ENCODE results near the gene TFDP1.
A peak's percentile ranks its signal among the peaks of the same experiment; 100 is the strongest.

TFDP1 gene

DNA sequence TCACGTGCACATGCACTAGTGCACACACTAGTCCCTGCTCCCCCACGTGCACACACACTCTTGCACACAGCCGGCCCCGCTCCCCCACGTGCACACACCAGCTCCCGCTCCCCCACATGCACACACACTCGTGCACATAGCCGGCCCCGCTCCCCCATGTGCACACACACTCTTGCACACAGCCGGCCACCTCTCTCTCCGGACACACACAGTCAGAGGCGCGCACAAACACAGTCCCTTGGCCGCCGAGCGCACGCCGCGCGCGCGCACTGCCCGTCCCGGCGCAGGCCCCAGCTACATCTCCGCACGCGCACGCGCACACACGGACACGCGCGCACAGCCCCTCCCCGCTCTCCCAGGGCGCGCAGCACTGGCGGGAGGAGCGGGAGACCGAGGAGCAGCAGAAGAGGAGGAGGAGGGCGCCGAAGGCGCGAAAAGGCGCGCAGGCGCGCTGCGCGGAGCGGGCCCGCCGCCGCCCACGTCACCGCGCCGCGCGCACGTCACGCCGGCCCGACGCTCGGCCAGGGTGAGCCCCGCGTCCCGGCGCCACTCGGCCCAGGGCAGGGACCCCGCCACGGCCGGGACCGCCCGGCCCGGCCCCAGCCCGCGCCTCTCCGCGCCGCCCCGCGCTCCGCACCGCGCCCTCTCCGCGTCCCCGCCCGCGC is at the start of gene TFDP1:
TSS of gene TFDP1 (plus strand) at position 549 of the 665 bp plus-strand sequence. CDS start 1,085 bp downstream, outside the sequence.
- peak; percentile 24 for DNase-seq (ENCODE audit: low read depth, low spot score)
- no peak within 1 kb of the TSS for H3K27ac ChIP-seq

DNA sequence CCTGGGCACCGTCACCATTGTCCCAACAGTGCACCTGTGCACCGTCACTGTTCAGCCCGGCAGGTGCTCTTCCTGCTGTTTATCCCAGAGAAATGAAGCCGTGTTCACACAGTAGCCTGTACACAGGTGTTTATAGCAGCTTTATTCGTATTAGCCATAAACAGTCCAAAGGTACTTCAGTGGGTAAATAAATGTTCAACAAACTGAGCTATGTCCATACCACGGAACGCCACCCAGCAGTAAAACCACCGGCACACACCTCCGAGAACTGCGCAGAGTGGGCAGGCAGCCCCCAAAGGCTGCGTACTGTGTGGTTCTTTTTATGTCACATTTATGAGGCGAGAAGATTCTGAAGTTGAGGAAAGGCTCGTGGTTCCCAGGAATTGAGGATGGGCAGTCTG is 49.2 kb upstream of the TFDP1 start:
- H3K27ac ChIP-seq: no peak overlapping the region
- no peak for DNase-seq (ENCODE audit: low read depth, low spot score)

DNA sequence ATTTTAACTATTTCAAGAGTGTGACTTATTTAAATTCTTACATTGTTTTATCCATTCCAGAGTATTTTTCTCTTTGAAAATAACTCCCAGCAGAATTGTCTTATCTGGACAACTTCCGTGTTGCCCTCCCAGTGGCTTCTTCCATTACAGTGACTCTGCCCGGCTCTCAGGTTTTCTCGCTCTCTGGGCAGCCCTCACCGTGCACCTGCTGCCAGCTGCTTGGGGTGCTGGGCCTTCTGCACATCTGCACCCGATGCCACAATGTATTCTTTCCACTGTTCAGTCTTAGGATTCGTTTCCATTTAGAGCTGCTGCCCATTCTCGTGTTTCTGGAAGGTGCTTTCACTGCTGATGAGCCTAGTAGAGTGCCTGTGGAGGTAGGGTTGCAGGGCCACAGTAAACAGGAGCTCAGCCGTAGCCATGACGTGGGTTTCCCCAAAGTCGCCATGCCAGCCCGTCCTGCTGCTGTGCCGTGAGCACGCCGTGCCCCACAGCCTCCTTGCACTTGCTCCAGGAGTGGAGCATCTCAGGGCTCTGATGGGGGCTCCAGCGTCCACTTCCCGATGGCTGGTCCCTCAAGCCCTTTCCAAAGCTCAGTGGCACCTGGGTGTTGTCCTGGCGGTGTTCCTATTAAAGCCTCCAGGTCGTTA is 48.0 kb upstream of the TFDP1 start:
- H3K27ac ChIP-seq: no peak overlapping the region
- DNase-seq (ENCODE audit: low read depth, low spot score): no peak

- no peak for DNase-seq (ENCODE audit: low read depth, low spot score)
- no peak overlapping the region for H3K27ac ChIP-seq
These were observed 47.3 kb upstream of the TFDP1 start for GRCh38 chr13:113537205-113537604.

GRCh38 chr13:113537909-113538688 is 46.5 kb upstream of the TFDP1 start:
- no peak overlapping the region for H3K27ac ChIP-seq
- DNase-seq (ENCODE audit: low read depth, low spot score): no peak

- H3K27ac ChIP-seq: no peak overlapping the region
- DNase-seq (ENCODE audit: low read depth, low spot score): no peak
These were observed 45.9 kb upstream of the TFDP1 start for GRCh38 chr13:113538689-113539058.

- no peak overlapping the region for H3K27ac ChIP-seq
- no peak for DNase-seq (ENCODE audit: low read depth, low spot score)
These were observed 45.4 kb upstream of the TFDP1 start for GRCh38 chr13:113539176-113539575.

GRCh38 chr13:113539822-113540221 is 44.7 kb upstream of the TFDP1 start:
- DNase-seq (ENCODE audit: low read depth, low spot score): no peak
- H3K27ac ChIP-seq: no peak overlapping the region

DNA sequence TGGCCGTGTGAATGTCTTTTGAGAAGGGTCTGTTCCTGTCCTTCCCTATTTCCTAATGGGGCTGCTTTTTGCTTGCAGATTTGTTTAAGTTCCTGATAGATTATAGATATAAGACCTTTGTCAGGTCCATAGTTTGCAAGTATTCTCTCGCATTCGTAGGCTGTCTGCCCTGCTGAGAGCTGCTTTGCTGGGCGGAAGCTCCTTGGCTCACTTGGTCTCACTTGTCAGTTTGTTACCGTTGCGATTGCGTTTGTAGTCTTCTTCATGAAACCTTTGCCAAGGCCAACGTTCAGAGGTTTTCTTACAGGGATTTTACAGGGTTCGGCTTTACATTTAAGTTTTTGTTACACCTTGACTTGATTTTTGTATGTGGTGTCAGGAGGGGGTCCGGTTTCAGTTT is 44.0 kb upstream of the TFDP1 start:
- no peak for DNase-seq (ENCODE audit: low read depth, low spot score)
- no peak overlapping the region for H3K27ac ChIP-seq

DNA sequence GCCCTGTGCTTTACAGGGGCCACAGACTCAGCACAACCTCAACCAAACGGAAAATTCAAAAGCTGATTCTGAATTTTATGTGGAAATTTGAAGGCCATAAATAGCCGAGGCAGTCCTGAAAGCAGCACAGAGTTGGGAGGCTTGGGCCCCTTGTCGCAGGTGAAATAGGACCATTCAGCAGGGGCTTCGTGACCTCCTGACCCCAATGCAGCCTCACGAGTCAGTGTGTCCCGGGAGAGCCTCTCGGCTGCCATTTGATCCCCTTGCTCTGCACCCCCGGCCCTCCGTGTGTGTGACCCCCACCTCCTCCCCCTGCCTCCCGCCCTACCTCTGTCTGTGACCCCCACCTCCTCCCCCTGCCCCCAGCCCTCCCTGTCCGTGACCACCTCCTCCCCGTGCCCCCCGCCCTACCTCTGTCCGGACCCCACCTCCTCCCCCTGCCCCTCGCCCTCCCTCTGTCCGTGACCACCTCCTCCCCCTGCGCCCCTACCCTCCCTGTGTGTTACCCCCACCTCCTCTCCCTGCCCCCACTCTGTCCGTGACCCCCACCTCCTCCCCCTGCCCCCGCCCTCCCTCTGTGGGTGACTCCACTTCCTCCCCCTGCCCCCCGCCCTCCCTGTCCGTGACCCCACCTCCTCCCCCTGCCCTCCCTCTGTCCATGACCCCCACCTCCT is 41.7 kb upstream of the TFDP1 start:
- no peak for DNase-seq (ENCODE audit: low read depth, low spot score)
- H3K27ac ChIP-seq: no peak overlapping the region

DNA sequence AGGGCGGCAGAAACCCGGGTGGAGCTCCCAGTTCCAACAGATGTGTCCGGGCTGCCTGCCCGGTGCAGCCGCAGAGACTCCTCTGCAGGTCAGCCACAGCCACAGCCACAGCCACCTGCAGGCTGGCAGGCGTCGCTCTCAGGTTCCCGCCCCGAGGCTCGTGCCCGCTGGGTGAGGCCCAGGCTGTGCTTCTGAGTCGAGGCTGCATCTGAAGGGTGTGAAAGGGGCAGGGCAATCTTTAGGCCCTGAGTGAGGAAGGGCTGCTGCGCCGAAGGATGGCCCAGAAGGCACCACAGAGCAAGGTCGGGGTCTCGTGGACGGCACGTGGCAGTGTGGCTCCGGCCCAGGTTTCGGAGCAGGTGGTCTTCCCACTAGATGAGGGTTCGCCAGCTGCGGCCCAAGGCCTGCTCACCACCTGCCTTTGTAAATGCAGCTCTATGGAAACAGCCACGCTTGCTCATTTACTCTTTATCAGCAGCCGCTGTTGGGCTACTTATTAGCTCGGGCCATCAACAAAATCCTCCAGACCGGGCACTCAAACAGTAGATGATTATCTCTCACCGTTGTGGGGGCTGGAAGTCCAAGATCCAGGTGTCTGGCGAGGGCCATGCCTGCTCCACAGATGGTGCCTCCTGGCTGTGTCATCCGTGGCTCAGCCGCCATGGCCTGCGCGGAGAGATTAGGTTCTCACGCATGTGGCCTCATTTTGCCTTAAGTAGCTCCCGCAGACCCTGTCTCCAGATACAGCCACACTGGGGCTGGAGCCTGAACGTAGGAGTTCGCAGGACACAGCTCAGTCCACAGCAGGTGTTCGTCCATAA is 40.3 kb upstream of the TFDP1 start:
- no peak overlapping the region for H3K27ac ChIP-seq
- no peak for DNase-seq (ENCODE audit: low read depth, low spot score)

DNA sequence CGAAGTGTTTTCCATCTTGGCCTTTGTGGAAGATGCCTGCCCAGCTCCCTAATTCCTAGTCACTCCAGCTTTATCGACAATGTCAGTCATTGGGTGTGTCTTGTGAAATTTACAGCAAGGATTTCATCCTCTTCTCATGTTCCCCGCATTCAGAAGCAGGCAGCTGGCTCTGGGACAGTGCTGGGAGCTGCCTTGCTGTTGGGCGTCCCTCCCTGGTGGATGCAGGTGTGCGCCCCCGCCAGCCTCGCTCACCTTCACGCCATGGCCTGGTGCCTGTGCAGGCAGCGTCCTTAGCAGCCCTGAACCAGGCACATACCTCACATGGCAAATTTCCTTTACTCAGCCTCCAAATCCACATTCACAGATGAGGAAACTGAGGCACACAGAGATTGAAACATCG is 39.7 kb upstream of the TFDP1 start:
- no peak overlapping the region for H3K27ac ChIP-seq
- no peak for DNase-seq (ENCODE audit: low read depth, low spot score)

- no peak overlapping the region for H3K27ac ChIP-seq
- DNase-seq (ENCODE audit: low read depth, low spot score): no peak
These were observed 39.1 kb upstream of the TFDP1 start for GRCh38 chr13:113545455-113545930.

DNA sequence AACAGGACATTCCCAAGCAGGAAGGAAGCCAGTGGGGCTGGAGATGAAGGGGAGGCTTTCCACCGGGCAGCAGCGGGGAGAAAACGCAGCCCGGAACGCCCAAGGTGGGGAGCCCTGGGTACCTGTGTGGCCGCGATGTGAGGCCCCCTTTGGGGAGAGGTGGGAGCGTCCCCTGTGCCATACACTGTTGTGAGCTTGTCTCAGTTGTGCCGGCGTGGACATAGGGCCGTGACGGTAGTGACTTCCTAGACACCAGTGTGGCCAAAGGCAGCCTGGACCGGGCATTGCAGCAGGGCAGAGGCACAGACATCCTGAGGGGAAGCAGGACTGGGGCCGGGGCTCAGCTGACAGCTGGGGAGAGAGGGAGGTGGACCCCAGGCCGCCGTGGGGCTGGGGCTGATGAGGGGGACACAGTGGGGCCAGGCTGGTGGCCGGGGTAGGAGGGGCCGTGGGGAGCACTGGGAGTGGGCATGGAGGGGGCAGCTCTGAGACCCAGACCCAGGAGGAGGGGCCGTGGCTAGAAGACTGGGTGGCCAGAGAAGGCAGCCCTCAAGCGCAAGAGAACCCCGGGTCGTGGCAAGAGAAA is 38.5 kb upstream of the TFDP1 start:
- DNase-seq (ENCODE audit: low read depth, low spot score): no peak
- no peak overlapping the region for H3K27ac ChIP-seq

DNA sequence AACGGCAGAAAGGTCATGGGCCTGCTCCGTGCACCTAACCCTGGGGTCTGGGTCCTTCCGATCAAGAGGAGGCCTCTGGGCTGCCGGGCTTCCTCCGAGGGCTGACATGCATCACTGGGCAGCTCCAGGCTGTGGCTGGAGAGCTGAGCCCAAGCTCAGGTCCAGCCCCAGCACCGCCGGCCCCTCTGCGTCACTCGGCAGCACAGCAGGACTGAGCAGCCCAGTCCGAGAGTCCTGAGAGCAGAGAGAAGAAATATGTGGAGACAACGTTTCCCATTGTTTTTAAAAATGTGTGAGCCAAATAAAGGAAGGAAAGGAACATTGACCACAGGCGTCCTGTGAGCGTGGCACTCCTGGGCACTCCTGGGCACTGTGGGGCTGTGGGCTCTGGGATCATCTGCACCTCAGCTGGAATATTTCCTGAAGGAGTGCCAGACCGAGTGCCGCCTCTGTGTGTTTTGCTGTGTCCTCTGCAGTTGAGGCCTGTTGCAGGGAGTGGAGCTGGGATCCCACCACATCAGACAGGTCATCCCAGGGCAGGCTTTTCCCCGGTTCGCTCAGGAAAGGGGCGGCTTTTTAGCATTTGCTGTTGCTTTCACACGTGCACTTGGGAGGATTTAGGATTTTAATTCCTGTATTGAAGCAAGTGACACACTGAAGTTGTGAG is 37.8 kb upstream of the TFDP1 start:
- no peak for DNase-seq (ENCODE audit: low read depth, low spot score)
- no peak overlapping the region for H3K27ac ChIP-seq

- H3K27ac ChIP-seq: no peak overlapping the region
- no peak for DNase-seq (ENCODE audit: low read depth, low spot score)
These were observed 37.1 kb upstream of the TFDP1 start for GRCh38 chr13:113547238-113547971.

GRCh38 chr13:113548171-113548641 is 36.3 kb upstream of the TFDP1 start:
- no peak for DNase-seq (ENCODE audit: low read depth, low spot score)
- H3K27ac ChIP-seq: no peak overlapping the region

Data from epithelial cell of prostate (primary cell).